GM12878 (cell line): ENCODE measurements around the gene ADSS1. TPM values are rescaled to one million over a fixed set of nuclear protein-coding genes. Genes with fewer than 3 reads are reported as not detected.

ENCODE experiments used
- ATAC-seq: fragments of 200-7000 bp; cut with Tn5 transposase; 3 replicates; pipeline ENCODE4 v1.9.1; 2020; ENCODE audit warnings: mild to moderate bottlenecking, moderate library complexity
- BruUV-seq: library from RNA; stranded (reverse); fragments of 400-500 nt; replicated peaks from 2 replicates; lab custom pipeline; 2021; lab: Mats Ljungman, UMichigan
- CTCF ChIA-PET: fragments of 300-600 bp; sonication (Branson Sonifier 250); formaldehyde crosslinking; extraction: SDS; loops from one replicate; lab custom pipeline; 2021; ENCODE audit warnings: inconsistent platforms; lab: Yijun Ruan, JAX
- POLR2A ChIA-PET: fragments of 350-600 bp; formaldehyde crosslinking; extraction: SDS; loops from one replicate; lab custom pipeline; 2021; ENCODE audit warnings: inconsistent platforms; lab: Charles Lee
- RAD21 ChIA-PET: fragments of 300-600 bp; sonication (Branson Sonifier 250); formaldehyde crosslinking; loops from one replicate; lab custom pipeline; 2023; ENCODE audit warnings: antibody characterized with exemption; ENCODE audit not compliant: unreplicated experiment; lab: Charles Lee
- SMC1A ChIA-PET: fragments of 300-600 bp; sonication (Branson Sonifier 250); formaldehyde crosslinking; loops from one replicate; lab custom pipeline; 2023; ENCODE audit not compliant: unreplicated experiment, uncharacterized antibody; lab: Charles Lee
- DNase-seq: peaks from one replicate; pipeline ENCODE4 v3.0.0-alpha.2; 2011; ENCODE audit warnings: low read depth, low spot score
- FAIRE-seq: peaks from 3 replicates; lab custom pipeline; 2011; peaks lifted over from hg19 to GRCh38; lab: Jason Lieb, UNC
- H2AFZ ChIP-seq: 2 replicates; pipeline ENCODE4 v1.6.0; 2011; ENCODE audit warnings: low read depth, low read length, control low read depth; ENCODE audit not compliant: control insufficient read depth
- H3K27ac ChIP-seq: 2 replicates; pipeline ENCODE4 v1.5.1; 2011; ENCODE audit warnings: control low read depth; ENCODE audit not compliant: control insufficient read depth, insufficient read depth
- H3K27me3 ChIP-seq, 2 experiments: replicated peaks in 1 of 2; 2 replicates each; pipeline versions ENCODE4 v1.6.0 to v1.6.1; 2011; ENCODE audit warnings: low read length in 1 of 2; ENCODE audit not compliant: control insufficient read depth in 2 of 2, insufficient read depth in 2 of 2
- H3K36me3 ChIP-seq, 2 experiments: 2 replicates each; pipeline ENCODE4 v1.5.1; 2011; ENCODE audit warnings: low read length in 1 of 2; ENCODE audit not compliant: control insufficient read depth in 2 of 2, insufficient read depth in 2 of 2
- H3K4me1 ChIP-seq: 2 replicates; pipeline ENCODE4 v1.6.1; 2011; ENCODE audit warnings: mild to moderate bottlenecking, low read length, moderate library complexity, mixed read lengths; ENCODE audit not compliant: control insufficient read depth, insufficient read depth
- H3K4me2 ChIP-seq: 2 replicates; pipeline ENCODE4 v1.6.0; 2011; ENCODE audit warnings: control low read depth; ENCODE audit not compliant: control insufficient read depth, insufficient read depth
- H3K4me3 ChIP-seq: fragments of 200-600 bp; sonication (generic); 2 replicates; pipeline ENCODE4 v1.5.1; 2016
- H3K79me2 ChIP-seq: 2 replicates; pipeline ENCODE4 v1.6.0; 2011; ENCODE audit warnings: low read length; ENCODE audit not compliant: control insufficient read depth, insufficient read depth
- H3K9ac ChIP-seq: 2 replicates; pipeline ENCODE4 v1.8.0; 2011; ENCODE audit warnings: low read length, control low read depth, mixed read lengths; ENCODE audit not compliant: control insufficient read depth, insufficient read depth
- H3K9me3 ChIP-seq: replicated peaks from 3 replicates; pipeline ENCODE4 v1.5.1; 2011; ENCODE audit warnings: mild to moderate bottlenecking, low read length; ENCODE audit not compliant: control insufficient read depth, insufficient read depth
- H4K20me1 ChIP-seq: 2 replicates; pipeline ENCODE4 v1.6.0; 2011; ENCODE audit not compliant: control insufficient read depth, insufficient read depth
- NFYA ChIP-seq: IDR thresholded peaks from 2 replicates; pipeline ENCODE4 v1.6.1; 2011; ENCODE audit warnings: low read depth, mild to moderate bottlenecking, low read length, improper control_type of control experiment, borderline replicate concordance
- WGBS: methylation state at CpG from one replicate; pipeline ENCODE4 v1.1.6; 2016; ENCODE audit warnings: low lambda C conversion rate; ENCODE audit not compliant: insufficient replicate concordance, insufficient coverage; ENCODE audit errors: missing lambda C conversion rate; 5-methylcytosine and 5-hydroxymethylcytosine counted together
- in situ Hi-C: fragments of 300-500 bp; cut with MboI; formaldehyde crosslinking; loops from 9 replicates; pipeline ENCODE4 v1.14.3; 2018; ENCODE audit warnings: mixed read lengths
- intact Hi-C: fragments of 100-400 bp; cut with micrococcal nuclease; formaldehyde crosslinking; loops from one replicate; pipeline ENCODE4 v1.14.2; 2022; ENCODE audit not compliant: unreplicated experiment
- polyA plus RNA-seq, 11 experiments: library from polyadenylated mRNA; depleted of rRNA in 4 of 11; unstranded in 6 of 11; stranded (reverse) in 5 of 11; fragments of >200 nt; fragmentation: Nextera tagmentation in 4 of 11; fragmentation: Illumina TruSeq in 1 of 11; extraction: Ambion mirVana in 4 of 11; extraction: Trizol in 1 of 11; gene quantifications; 1 replicate in 1 of 11; 2 replicates in 10 of 11; pipeline versions ENCODE4 v1.2.1 to v1.2.3, GENCODE V29; 2011 to 2016; ENCODE audit warnings: inconsistent platforms in 2 of 11, missing spikeins in 2 of 11, low read depth in 1 of 11
- total RNA-seq, 4 experiments: library from RNA; depleted of rRNA in 3 of 4; stranded (reverse); fragments of >200 nt in 3 of 4; fragmentation: Illumina TruSeq in 1 of 4; extraction: Trizol in 1 of 4; gene quantifications; 2 replicates each; pipeline versions ENCODE4 v1.2.1 to v1.2.3, GENCODE V29; 2013 to 2021
- TF ChIP-seq, protein P1 (sequence below): fragments of 450-650 bp; IDR thresholded peaks from 2 replicates; pipeline ENCODE4 v1.6.1; 2016; ENCODE audit warnings: mild to moderate bottlenecking, moderate library complexity, borderline replicate concordance
- TF ChIP-seq, protein P2 (sequence below): fragments of 450-650 bp; IDR thresholded peaks from 2 replicates; pipeline ENCODE4 v1.6.1; 2017; ENCODE audit warnings: mild to moderate bottlenecking
- TF ChIP-seq, protein P3 (sequence below): fragments of 450-650 bp; formaldehyde crosslinking; IDR thresholded peaks from 2 replicates; pipeline ENCODE4 v1.4.0; 2022; ENCODE audit warnings: mild to moderate bottlenecking, moderate library complexity
- TF ChIP-seq, protein P4 (sequence below): IDR thresholded peaks from 2 replicates; pipeline ENCODE4 v1.6.1; 2011; ENCODE audit warnings: borderline replicate concordance, low read depth, mild to moderate bottlenecking, moderate library complexity, mixed read lengths, low read length; ENCODE audit not compliant: insufficient read depth; ENCODE audit errors: extremely low read length
- TF ChIP-seq, protein P5 (sequence below): fragments of 150-350 bp; IDR thresholded peaks from 2 replicates; pipeline ENCODE4 v1.6.1; 2014; ENCODE audit warnings: mild to moderate bottlenecking, low read depth, low read length

Gene ADSS1
- total and polyA plus RNA-seq, 10 of the 15 experiments (the other 5 are each of a cell fraction or from before 2014, with no cell fraction given) = 0.11 to 0.45 (median 0.28) TPM; not detected in 5

DNA sequence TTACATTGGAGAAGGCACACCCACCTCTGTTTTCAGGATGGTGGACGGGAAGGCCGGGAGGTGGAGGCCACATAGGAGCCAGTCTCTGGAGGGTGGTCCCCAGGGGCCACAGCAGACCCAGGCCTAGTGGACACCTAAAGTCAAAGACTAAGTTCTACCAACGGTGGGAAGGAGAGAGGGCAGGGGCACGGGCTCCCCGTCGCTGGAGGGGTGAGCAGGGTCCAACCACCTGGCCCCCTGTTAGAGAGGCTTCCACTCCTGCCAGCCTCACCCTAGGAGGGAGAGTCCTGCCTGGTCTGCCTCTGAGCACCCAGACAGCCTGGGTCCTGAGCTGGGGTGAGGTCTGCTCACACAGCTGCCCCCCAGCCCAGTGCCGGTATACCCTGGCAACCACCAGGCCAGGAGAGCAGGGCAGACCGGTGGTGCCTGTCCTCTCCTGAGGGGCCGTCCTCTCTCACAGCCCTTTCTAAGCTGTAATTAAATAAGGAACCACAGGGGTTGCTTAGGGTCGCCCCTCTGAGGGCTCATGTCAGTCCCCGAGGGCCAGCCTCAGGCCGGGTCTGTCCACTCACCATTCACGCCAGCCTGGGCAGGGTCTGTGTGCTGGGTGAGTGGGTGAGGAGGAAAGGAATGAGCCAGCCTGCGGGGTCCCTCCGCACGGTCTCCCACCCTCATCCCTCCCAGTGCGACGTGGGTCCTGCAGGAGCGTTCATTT lies 32.3 kb upstream of the ADSS1 start (continued):
- TF ChIP-seq, protein P1, sequence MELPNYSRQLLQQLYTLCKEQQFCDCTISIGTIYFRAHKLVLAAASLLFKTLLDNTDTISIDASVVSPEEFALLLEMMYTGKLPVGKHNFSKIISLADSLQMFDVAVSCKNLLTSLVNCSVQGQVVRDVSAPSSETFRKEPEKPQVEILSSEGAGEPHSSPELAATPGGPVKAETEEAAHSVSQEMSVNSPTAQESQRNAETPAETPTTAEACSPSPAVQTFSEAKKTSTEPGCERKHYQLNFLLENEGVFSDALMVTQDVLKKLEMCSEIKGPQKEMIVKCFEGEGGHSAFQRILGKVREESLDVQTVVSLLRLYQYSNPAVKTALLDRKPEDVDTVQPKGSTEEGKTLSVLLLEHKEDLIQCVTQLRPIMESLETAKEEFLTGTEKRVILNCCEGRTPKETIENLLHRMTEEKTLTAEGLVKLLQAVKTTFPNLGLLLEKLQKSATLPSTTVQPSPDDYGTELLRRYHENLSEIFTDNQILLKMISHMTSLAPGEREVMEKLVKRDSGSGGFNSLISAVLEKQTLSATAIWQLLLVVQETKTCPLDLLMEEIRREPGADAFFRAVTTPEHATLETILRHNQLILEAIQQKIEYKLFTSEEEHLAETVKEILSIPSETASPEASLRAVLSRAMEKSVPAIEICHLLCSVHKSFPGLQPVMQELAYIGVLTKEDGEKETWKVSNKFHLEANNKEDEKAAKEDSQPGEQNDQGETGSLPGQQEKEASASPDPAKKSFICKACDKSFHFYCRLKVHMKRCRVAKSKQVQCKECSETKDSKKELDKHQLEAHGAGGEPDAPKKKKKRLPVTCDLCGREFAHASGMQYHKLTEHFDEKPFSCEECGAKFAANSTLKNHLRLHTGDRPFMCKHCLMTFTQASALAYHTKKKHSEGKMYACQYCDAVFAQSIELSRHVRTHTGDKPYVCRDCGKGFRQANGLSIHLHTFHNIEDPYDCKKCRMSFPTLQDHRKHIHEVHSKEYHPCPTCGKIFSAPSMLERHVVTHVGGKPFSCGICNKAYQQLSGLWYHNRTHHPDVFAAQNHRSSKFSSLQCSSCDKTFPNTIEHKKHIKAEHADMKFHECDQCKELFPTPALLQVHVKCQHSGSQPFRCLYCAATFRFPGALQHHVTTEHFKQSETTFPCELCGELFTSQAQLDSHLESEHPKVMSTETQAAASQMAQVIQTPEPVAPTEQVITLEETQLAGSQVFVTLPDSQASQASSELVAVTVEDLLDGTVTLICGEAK = no peak
- TF ChIP-seq, protein P2, sequence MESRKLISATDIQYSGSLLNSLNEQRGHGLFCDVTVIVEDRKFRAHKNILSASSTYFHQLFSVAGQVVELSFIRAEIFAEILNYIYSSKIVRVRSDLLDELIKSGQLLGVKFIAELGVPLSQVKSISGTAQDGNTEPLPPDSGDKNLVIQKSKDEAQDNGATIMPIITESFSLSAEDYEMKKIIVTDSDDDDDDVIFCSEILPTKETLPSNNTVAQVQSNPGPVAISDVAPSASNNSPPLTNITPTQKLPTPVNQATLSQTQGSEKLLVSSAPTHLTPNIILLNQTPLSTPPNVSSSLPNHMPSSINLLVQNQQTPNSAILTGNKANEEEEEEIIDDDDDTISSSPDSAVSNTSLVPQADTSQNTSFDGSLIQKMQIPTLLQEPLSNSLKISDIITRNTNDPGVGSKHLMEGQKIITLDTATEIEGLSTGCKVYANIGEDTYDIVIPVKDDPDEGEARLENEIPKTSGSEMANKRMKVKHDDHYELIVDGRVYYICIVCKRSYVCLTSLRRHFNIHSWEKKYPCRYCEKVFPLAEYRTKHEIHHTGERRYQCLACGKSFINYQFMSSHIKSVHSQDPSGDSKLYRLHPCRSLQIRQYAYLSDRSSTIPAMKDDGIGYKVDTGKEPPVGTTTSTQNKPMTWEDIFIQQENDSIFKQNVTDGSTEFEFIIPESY = no peak

DNA sequence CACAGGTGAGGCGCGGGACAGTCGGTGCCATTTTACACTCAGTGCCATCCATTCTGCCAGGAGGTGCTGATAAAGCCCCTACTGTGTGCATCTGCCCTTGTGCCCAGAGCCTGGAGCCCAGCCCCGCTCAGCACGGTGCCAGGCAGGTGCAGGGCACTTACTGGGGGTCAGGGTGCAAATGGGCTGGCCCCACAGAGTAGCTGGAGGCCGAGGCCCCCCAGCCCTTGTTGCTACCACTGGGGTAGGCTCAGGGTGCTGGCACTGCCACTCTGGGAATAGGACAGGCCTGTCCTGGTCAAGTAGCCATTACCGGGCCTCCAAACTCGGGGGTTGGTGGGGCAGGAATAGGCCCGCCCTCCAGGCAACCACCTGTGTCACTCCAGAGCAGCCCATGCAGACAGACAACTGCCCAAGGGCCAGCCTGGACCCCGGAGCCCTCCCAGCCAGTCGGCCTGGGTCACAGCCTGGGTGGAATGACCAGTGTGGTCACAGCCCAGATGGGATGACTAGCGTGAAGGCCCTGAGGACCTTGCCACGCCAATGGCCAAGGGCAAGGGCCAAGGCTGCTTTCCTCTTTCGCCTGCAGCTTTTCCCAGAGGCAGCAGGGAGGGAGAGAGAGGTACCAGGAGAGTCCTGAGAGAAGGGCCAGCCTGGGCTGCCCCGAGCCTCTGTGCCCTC lies 31.6 kb upstream of the ADSS1 start:
- CTCF ChIA-PET = no interaction called here
- 87% methylated on average over 14 of the region's 15 CpGs for whole genome bisulfite sequencing
- H3K4me2 ChIP-seq = 0 out of 2 replicates have a peak overlapping the region, but pooled peaks have one; percentile 17
- H3K4me3 ChIP-seq = no peak overlapping the region
- peaks cover 27% of the 10 kb centered on the region for H3K4me1 ChIP-seq
- in situ Hi-C loops (no loop called here), intact Hi-C loops (no loop called here)
- H2AFZ ChIP-seq = no peak overlapping the region
- H3K27me3 ChIP-seq = no peaks in the 10 kb centered on the region
- peaks cover 31% of the 10 kb centered on the region for H3K79me2 ChIP-seq
- peaks cover 0 to 2% of the 10 kb centered on the region in 2 experiments; a peak in 2 of 4 replicates for H3K36me3 ChIP-seq
- no peak for DNase-seq
- RAD21 ChIA-PET = no interaction called here
- H3K9ac ChIP-seq = no peak overlapping the region
- no peak for FAIRE-seq
- POLR2A ChIA-PET = no interaction called here
- no peaks in the 10 kb centered on the region; the same call in 1 of the 2 replicates for H4K20me1 ChIP-seq
- ATAC-seq = no peak
- SMC1A ChIA-PET = no interaction called here
- H3K27ac ChIP-seq = no peak overlapping the region
- no peaks in the 10 kb centered on the region for H3K9me3 ChIP-seq
- BruUV-seq = no TSS peak
- TF ChIP-seq, protein P3, sequence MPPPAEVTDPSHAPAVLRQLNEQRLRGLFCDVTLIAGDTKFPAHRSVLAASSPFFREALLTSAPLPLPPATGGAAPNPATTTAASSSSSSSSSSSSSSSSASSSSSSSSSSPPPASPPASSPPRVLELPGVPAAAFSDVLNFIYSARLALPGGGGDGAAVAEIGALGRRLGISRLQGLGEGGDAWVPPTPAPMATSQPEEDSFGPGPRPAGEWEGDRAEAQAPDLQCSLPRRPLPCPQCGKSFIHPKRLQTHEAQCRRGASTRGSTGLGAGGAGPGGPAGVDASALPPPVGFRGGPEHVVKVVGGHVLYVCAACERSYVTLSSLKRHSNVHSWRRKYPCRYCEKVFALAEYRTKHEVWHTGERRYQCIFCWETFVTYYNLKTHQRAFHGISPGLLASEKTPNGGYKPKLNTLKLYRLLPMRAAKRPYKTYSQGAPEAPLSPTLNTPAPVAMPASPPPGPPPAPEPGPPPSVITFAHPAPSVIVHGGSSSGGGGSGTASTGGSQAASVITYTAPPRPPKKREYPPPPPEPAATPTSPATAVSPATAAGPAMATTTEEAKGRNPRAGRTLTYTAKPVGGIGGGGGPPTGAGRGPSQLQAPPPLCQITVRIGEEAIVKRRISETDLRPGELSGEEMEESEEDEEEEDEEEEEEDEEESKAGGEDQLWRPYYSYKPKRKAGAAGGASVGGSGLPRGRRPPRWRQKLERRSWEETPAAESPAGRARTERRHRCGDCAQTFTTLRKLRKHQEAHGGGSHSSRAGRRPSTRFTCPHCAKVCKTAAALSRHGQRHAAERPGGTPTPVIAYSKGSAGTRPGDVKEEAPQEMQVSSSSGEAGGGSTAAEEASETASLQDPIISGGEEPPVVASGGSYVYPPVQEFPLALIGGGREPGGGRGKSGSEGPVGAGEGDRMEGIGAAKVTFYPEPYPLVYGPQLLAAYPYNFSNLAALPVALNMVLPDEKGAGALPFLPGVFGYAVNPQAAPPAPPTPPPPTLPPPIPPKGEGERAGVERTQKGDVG (CRISPR knock-in tag) = no peak
- TF ChIP-seq, protein P4, sequence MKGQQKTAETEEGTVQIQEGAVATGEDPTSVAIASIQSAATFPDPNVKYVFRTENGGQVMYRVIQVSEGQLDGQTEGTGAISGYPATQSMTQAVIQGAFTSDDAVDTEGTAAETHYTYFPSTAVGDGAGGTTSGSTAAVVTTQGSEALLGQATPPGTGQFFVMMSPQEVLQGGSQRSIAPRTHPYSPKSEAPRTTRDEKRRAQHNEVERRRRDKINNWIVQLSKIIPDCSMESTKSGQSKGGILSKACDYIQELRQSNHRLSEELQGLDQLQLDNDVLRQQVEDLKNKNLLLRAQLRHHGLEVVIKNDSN = no peak
- TF ChIP-seq NFYA = no peak
- TF ChIP-seq, protein P5, sequence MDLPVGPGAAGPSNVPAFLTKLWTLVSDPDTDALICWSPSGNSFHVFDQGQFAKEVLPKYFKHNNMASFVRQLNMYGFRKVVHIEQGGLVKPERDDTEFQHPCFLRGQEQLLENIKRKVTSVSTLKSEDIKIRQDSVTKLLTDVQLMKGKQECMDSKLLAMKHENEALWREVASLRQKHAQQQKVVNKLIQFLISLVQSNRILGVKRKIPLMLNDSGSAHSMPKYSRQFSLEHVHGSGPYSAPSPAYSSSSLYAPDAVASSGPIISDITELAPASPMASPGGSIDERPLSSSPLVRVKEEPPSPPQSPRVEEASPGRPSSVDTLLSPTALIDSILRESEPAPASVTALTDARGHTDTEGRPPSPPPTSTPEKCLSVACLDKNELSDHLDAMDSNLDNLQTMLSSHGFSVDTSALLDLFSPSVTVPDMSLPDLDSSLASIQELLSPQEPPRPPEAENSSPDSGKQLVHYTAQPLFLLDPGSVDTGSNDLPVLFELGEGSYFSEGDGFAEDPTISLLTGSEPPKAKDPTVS = no peak
